Measurements from ENCODE around the gene LTO1.

DNA sequence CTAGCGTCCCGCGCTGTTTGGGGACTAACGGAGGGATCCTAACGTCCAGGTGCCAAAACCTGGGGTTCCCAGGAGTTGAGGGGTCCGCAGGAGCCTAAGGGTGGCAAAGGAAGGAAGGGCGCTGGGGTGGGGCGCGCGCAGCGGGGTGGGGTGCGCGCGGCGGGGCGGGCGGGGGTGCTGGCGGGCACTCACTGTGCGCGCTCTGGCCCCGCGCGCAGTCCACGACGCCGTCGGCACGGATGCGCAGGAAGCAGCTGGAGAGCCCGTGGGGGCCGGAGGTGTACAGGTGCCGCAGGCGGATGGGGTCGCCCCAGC lies 28.3 kb upstream of the LTO1 start:
- TF ChIP-seq POLR2A (IDR thresholded peaks at IDR 0.05), result no peak
- TF ChIP-seq, protein P1, sequence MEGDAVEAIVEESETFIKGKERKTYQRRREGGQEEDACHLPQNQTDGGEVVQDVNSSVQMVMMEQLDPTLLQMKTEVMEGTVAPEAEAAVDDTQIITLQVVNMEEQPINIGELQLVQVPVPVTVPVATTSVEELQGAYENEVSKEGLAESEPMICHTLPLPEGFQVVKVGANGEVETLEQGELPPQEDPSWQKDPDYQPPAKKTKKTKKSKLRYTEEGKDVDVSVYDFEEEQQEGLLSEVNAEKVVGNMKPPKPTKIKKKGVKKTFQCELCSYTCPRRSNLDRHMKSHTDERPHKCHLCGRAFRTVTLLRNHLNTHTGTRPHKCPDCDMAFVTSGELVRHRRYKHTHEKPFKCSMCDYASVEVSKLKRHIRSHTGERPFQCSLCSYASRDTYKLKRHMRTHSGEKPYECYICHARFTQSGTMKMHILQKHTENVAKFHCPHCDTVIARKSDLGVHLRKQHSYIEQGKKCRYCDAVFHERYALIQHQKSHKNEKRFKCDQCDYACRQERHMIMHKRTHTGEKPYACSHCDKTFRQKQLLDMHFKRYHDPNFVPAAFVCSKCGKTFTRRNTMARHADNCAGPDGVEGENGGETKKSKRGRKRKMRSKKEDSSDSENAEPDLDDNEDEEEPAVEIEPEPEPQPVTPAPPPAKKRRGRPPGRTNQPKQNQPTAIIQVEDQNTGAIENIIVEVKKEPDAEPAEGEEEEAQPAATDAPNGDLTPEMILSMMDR (IDR thresholded peaks at IDR 0.05), result no peak
